Activated naive CD4-positive, alpha-beta T cell treated with anti-CD3 and anti-CD28 coated beads, Interleukin-2, amount 50 U/mL, for 72 hours (primary cell): ENCODE data around the gene UBE4B. TPM values are rescaled to one million over a fixed set of nuclear protein-coding genes. Genes with fewer than 3 reads are reported as not detected.

ENCODE experiments used
- ATAC-seq, 2 donors: fragments of 150-1000 bp; cut with Tn5 transposase; 2 replicates each; pipeline ENCODE4 v1.10.0; 2021; ENCODE audit warnings: mild to moderate bottlenecking in 2 of 2, moderate library complexity in 2 of 2
- DNase-seq, 2 donors: peaks; one replicate each; pipeline ENCODE4 v3.0.0; 2021 to 2022; ENCODE audit warnings: low spot score in 2 of 2
- H3K27ac Mint-ChIP-seq, 2 donors: one replicate each; pipeline ENCODE4 v1.8.0; 2022; ENCODE audit warnings: mild to moderate bottlenecking in 2 of 2, mixed read lengths in 2 of 2
- H3K36me3 Mint-ChIP-seq, 2 donors: one replicate each; pipeline ENCODE4 v1.8.0; 2022; ENCODE audit warnings: mixed read lengths in 2 of 2
- H3K9me3 Mint-ChIP-seq, 2 donors: one replicate each; pipeline ENCODE4 v1.8.0; 2022; ENCODE audit warnings: mixed read lengths in 2 of 2
- total RNA-seq, 2 donors: library from RNA; stranded (reverse); gene quantifications; one replicate each; pipeline ENCODE4 v1.2.3, GENCODE V29; 2022

Gene UBE4B
- total RNA-seq, 2 donors from 2014 or later: 30.0 to 44.4 TPM

DNA sequence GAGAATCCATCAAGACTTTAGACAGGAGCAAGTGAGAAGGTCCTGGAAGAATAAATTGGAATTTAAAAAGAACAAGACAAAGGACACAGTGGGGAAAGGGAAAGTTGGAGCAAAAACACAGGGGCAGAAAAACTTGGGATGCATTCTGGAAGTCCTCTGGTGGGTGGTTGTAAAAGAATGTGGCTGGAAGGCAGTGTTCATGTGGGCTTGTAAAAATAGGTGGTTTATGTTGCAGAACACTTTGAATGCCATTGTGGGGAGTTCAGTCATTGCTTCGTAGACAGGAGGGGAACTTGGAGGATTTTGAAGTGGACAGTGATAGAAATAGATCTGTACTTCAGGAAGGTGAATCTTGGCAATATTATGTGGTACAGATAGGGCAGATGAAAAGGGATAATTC is 192.8 kb downstream of the UBE4B start:
- Mint-ChIP-seq H3K27ac (no peak overlapping the region), H3K36me3 (no peaks in the 10 kb centered on the region), H3K9me3 (no peaks in the 10 kb centered on the region)
- no peak for ATAC-seq
- no peak for DNase-seq

DNA sequence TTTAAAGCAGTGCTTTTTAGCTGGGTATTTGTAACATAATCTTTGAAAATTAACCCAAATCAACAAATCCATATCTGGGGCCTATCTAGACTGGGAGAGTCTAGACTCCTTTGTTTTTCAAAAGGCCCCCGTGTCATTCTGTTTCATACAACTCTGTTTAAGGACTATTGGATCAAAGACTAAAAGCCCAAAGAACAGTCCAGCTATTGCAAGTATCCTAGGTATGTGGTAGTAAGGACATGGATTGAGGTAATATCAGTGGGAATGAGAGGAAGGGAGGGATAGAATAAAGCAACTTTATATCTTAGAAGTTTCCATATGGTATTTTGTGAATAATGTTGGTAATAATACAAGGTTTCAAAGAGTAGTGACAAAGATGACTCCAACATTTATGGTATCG is 195.8 kb downstream of the UBE4B start:
- no peak for ATAC-seq
- Mint-ChIP-seq H3K9me3 (no peaks in the 10 kb centered on the region), H3K36me3 (no peaks in the 10 kb centered on the region)

GRCh38 chr1:10229903-10230302 is 197.1 kb downstream of the UBE4B start:
- DNase-seq (no peak), ATAC-seq (no peak)
- H3K9me3 Mint-ChIP-seq: no peaks in the 10 kb centered on the region
- H3K27ac Mint-ChIP-seq: no peak overlapping the region
- H3K36me3 Mint-ChIP-seq: no peaks in the 10 kb centered on the region

More for the DNA sequence above, 195.8 kb downstream of the UBE4B start:
- H3K27ac Mint-ChIP-seq: no peak overlapping the region
- no peak for DNase-seq

Other genes with a start within 250 kb of the UBE4B start
- gene CLSTN1, start 209.0 kb upstream of the UBE4B start, total RNA-seq: 10 to 100 TPM; 15.6 to 43.3 TPM
- 10 to 100 TPM; 14.5 to 14.6 TPM for gene CTNNBIP1, start 122.7 kb upstream of the UBE4B start, total RNA-seq
- gene LZIC, start 89.6 kb upstream of the UBE4B start, total RNA-seq: 10 to 100 TPM; 14.0 to 30.8 TPM
- 10 to 100 TPM in 1 of 2 donors, 1 to 10 TPM in 1; 6.0 to 13.1 TPM for gene NMNAT1, start 89.5 kb upstream of the UBE4B start, total RNA-seq
- not detected for gene RBP7, start 35.7 kb upstream of the UBE4B start, total RNA-seq
- 10 to 100 TPM; 11.1 to 14.0 TPM for gene KIF1B, start 177.6 kb downstream of the UBE4B start, total RNA-seq